Peyer's patch (tissue), 4 donors: ENCODE results near the gene MRGPRD.

Experiments
- POLR2A ChIP-seq, 2 donors: fragments of 450-650 bp; IDR thresholded peaks; one replicate each; pipeline ENCODE4 v1.5.1; 2017; ENCODE audit warnings: antibody characterized with exemption in 2 of 2, mild to moderate bottlenecking in 2 of 2, moderate library complexity in 2 of 2
- TF ChIP-seq, protein P1 (sequence below), 6 experiments: fragments of 450-650 bp in 4 of 6; fragments of 200-600 bp in 2 of 6; sonication (generic) in 1 of 6; IDR thresholded peaks; one replicate each; pipeline ENCODE4 v1.5.1; 2017 to 2019; ENCODE audit warnings: antibody characterized with exemption in 6 of 6, mild to moderate bottlenecking in 3 of 6, moderate library complexity in 1 of 6

- TF ChIP-seq, protein P1, sequence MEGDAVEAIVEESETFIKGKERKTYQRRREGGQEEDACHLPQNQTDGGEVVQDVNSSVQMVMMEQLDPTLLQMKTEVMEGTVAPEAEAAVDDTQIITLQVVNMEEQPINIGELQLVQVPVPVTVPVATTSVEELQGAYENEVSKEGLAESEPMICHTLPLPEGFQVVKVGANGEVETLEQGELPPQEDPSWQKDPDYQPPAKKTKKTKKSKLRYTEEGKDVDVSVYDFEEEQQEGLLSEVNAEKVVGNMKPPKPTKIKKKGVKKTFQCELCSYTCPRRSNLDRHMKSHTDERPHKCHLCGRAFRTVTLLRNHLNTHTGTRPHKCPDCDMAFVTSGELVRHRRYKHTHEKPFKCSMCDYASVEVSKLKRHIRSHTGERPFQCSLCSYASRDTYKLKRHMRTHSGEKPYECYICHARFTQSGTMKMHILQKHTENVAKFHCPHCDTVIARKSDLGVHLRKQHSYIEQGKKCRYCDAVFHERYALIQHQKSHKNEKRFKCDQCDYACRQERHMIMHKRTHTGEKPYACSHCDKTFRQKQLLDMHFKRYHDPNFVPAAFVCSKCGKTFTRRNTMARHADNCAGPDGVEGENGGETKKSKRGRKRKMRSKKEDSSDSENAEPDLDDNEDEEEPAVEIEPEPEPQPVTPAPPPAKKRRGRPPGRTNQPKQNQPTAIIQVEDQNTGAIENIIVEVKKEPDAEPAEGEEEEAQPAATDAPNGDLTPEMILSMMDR (IDR thresholded peaks at IDR 0.05): no peak
- TF ChIP-seq POLR2A (IDR thresholded peaks at IDR 0.05): no peak
Observed at GRCh38 chr11:68958211-68958610, 22.6 kb downstream of the MRGPRD start.
